ENCODE results near the gene MSMP.

The MSMP gene

GRCh38 chr9:35740243-35740642 is 13.8 kb downstream of the MSMP start:
- DNase-seq: no peak

DNA sequence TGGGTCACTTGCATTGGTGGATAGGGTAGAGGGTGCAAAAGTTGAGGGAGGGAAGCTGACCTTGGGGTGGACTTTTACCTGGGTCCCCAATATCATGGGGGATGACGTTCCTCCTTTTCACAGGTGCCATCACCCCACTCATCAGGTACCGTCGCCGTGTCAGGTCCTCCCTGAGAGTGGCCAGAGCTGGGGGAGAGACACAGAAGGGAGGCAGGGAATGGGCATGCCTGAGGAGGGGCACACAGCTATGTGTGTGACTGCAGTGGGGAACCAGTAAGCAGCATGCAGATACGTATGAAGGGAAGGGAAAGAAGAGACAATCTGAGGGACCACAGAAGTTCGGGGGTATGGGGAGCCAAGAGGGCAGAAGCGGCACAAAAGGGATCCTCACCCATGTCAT is 15.2 kb downstream of the MSMP start:
- no peak for DNase-seq

GRCh38 chr9:35738186-35738585 is 15.9 kb downstream of the MSMP start:
- DNase-seq: no peak

GRCh38 chr9:35737143-35737542 is 16.9 kb downstream of the MSMP start:
- DNase-seq: no peak

DNA sequence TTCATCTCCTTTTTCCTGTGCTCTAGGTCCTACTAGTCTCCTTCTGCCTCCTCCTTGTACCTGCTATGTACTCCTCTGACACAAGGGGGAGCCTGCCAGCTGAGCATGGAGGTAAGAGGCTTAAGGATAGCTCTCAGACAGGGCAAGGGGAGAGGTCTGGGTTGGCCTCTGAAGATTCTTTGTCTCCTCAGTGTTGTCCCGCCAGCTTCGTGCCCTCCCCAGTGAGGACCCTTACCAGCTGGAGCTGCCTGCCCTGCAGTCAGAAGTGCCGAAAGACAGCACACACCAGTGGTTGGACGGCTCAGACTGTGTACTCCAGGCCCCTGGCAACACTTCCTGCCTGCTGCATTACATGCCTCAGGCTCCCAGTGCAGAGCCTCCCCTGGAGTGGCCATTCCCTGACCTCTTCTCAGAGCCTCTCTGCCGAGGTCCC is 17.9 kb downstream of the MSMP start:
- DNase-seq: no peak

- DNase-seq: no peak
Observed at GRCh38 chr9:35734096-35734495, 20.0 kb downstream of the MSMP start.

DNA sequence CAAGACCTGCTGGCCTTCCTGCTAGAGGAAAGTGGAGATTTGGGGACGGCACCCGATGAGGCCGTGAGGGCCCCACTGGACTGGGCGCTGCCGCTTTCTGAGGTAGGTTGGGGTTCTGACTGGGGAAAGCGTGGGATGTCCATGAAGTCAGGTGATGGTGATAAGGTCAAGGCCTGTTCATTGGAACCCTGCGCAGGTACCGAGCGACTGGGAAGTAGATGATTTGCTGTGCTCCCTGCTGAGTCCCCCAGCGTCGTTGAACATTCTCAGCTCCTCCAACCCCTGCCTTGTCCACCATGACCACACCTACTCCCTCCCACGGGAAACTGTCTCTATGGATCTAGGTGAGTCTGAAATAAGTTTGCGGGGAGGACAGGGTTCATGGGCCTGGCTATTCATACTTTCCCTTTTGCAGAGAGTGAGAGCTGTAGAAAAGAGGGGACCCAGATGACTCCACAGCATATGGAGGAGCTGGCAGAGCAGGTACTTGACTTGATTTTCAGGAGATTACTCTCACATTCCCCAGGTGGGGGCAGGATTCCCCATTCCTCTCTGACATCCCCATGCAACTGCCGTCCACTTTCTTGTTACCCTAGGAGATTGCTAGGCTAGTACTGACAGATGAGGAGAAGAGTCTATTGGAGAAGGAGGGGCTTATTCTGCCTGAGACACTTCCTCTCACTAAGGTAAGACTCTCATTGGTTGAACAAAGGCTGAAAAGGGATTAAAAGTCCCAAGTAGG is 21.1 kb downstream of the MSMP start:
- no peak for DNase-seq

GRCh38 chr9:35732185-35732799 is 21.8 kb downstream of the MSMP start, which contains the start of the genes CREB3 and TLN1:
Gene CREB3, plus strand, starts transcription at chr9:35732666. Its CDS starts 107 bp downstream, at chr9:35732773.
Gene TLN1, minus strand, starts transcription at chr9:35732195. Its CDS starts 6,501 bp downstream, at chr9:35725694.
- peak; percentile 96 for DNase-seq

DNA sequence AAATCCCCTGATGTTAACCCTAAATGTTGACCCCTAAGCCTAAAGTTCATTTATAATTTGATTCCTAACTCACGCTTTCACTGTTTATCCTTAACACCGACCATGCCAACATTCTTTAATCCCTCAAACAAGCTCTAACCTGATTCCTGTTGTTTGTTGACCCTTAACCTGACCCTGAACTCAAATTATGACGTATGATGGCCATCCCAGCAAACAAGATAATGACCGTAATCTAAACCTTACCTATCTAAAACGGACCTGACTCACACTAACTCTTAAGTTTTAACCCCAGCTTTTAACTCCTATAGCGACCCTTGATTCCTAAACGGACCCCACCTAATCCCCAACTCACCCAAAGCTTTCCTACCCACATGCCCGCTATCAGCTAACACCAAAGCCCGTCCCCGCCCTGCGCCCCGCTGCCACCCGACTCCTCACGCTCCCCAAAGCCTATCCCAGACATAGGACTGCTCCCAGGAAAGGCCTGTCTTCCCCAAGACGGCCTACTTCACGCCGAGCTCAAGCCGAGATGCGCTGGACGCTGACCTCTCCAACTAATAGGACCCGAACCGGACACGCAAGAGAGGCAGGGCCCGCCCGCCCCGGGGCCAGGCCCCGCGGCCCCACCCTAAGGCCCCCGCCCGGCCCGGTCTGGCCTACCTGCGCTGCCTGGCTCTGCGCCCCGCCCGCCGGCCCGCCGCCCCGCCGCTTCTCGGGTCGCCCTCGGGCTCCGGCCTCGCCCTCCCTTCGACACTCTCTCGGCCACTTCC is 22.5 kb downstream of the MSMP start:
- DNase-seq: no peak

DNA sequence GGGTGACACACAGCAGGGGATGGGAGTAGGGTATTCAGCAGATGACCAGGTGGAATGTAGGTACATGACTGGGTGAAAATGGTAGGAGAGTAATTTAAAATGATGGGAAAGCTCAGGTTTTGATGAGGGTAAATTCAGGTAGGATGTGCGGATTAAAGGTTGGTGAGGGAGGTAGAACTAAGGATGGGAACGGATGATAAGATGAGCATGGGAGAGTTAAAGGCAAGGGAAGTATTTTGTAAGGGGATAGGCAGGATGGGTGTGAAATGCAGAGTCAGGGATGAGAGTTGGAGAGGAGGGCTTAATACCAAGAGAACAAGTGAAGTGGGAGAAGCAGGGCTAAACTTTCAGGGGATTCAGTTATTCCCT is 23.6 kb downstream of the MSMP start:
- DNase-seq: no peak

DNA sequence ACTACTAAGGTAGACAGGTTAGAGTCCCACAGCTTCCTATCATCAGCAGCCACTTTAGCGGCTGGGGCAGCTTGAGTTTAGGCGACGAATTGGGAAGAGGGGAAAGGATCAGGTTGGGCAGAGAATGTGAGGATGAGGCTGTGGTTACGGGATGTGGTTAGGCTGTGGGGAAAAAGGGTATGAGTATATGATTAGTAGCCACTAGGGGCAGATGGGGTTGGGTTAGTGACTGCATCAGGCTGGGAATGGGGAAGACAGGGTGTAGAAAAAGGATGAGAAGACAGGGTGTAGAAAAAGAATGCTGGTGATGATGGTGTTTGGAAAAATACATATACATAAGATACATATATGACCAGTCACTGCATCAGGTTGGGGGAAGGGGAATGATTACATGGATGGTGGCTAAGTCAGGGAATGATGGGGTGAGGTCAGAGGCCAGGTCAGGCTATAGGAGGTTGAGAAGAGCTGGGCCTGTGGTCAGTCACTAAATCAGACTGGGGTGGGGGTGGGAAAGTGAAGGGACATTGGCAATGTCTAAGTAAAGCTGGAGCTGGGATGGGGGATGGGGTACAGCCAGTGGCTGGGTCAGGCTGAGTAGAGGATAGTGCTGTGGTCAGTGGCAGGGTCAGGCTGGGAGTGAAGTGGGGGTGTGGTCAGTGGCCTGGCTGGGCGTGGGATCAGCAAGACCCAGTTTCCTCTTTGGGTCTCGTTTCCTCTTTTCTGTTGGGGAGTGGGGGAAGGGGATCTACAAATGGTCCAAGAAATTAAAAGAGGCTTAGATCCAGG is 24.2 kb downstream of the MSMP start:
- peak; percentile 8 for DNase-seq

GRCh38 chr9:35729101-35729500 is 25.0 kb downstream of the MSMP start:
- DNase-seq: no peak

GRCh38 chr9:35728041-35728971 is 25.8 kb downstream of the MSMP start:
- DNase-seq: no peak

DNA sequence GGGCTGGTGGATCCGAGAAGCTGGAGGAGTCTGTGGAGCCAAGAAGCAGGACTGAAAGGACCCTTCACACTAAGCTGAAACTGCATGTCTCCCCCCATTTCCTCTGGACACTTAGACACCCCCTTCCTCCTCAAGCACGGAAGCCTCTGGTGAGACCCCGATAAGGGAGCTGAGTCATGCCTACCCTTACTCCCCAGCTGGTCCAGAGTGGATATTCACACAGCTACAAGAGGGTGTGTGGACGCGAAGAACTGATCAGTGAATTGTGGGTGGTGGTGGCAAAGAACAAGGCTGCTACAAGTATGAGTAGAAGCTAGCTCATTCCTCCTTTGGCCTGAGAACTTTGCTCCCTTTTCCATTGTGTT is 26.4 kb downstream of the MSMP start:
- no peak for DNase-seq

- no peak for DNase-seq
Observed at GRCh38 chr9:35726931-35727330, 27.1 kb downstream of the MSMP start.

DNA sequence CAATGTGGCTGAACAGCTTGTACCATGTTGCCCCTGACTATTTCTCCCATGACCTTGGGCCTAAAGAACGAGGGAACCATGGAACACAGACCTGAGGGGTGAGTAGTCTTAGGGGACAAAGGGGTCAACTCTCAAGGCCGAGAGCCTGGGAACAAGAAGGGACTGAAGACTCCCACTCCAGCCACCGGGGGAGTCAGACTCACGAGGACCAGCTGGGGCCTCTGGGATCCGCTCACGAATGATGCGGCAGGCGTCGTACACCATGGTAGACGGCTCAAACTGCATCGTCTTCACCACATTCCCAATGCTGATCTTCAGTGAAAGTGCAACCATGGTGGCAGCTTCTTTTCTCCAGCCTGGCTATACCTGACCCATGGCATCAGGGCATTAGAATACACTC is 28.7 kb downstream of the MSMP start:
- no peak for DNase-seq

GRCh38 chr9:35723908-35724307 is 30.2 kb downstream of the MSMP start:
- no peak for DNase-seq

DNA sequence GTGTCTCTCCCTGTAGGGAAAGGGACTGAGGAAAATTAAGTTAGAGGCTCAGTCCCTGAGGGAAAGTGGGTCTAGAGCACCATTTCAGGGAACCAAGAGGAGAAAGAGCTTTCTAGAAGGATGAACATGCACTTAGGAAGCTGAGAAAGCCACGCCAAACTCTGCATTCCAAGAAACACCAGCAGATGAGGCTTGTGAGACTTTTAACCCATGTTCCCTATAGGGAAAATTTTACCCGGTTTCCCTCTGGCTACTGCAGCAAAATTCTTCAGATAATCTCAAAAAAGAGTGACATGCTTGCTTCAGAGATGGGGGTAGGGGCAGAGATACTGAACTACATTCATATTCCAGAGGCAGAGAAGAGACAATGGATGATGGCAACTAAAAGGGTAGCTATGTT is 30.6 kb downstream of the MSMP start:
- no peak for DNase-seq

DNA sequence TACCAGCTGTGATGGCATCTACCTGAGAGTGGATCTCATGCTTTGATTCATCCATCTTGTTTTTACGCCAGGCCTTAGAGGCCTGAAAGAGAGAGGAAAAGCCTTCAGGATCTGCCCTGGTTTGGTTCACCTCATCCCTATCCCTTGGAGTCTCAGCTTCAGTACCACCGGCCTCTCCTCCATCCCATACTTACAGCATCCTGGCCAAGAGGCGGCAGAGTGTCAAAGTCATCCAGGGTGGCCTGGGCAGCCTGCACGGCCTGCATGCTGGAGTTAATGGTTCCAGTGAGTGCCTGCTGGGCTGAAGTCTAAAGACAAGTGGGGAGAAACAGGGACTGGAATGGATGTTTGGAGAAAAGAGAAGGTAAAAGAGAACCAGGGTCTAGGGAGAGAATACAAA is 34.5 kb downstream of the MSMP start:
- no peak for DNase-seq

- no peak for DNase-seq
Observed at GRCh38 chr9:35718721-35719511, 35.2 kb downstream of the MSMP start.
